Activated T-helper 17 cell treated with anti-CD3 and anti-CD28 coated beads, Interleukin-2, amount 50 U/mL, for 72 hours (primary cell): ENCODE measurements around the gene COL1A1. TPM values are rescaled to one million over a fixed set of nuclear protein-coding genes. Genes with fewer than 3 reads are reported as not detected.

Source experiments
- ATAC-seq: fragments of 150-1000 bp; cut with Tn5 transposase; replicated peaks from 2 replicates; pipeline ENCODE4 v1.10.0; 2021; ENCODE audit warnings: mild to moderate bottlenecking, moderate library complexity
- H3K27ac Mint-ChIP-seq: one replicate; pipeline ENCODE4 v1.8.0; 2022; ENCODE audit warnings: mixed read lengths
- H3K27me3 Mint-ChIP-seq: one replicate; pipeline ENCODE4 v1.8.0; 2022; ENCODE audit warnings: mixed read lengths
- H3K36me3 Mint-ChIP-seq: one replicate; pipeline ENCODE4 v1.8.0; 2022; ENCODE audit warnings: low read depth, mild to moderate bottlenecking, mixed read lengths
- H3K4me1 Mint-ChIP-seq: one replicate; pipeline ENCODE4 v1.8.0; 2022; ENCODE audit warnings: mixed read lengths
- H3K4me3 Mint-ChIP-seq: one replicate; pipeline ENCODE4 v1.8.0; 2022; ENCODE audit warnings: mild to moderate bottlenecking, mixed read lengths
- H3K9me3 Mint-ChIP-seq: one replicate; pipeline ENCODE4 v1.8.0; 2022; ENCODE audit warnings: mixed read lengths
- total RNA-seq, 2 donors: library from RNA; stranded (reverse); gene quantifications; one replicate each; pipeline ENCODE4 v1.2.3, GENCODE V29; 2022

Gene COL1A1
- total RNA-seq, 2 donors from 2014 or later = 0.37 to 1.9 TPM

GRCh38 chr17:50155115-50155819, 46.2 kb downstream of the COL1A1 start:
- Mint-ChIP-seq H3K4me3 (no peak overlapping the region), H3K27ac (no peak overlapping the region), H3K4me1 (peaks cover 8% of the 10 kb centered on the region), H3K9me3 (no peaks in the 10 kb centered on the region), H3K27me3 (no peaks in the 10 kb centered on the region), H3K36me3 (peaks cover 12% of the 10 kb centered on the region)
- ATAC-seq = no peak

- H3K9me3 Mint-ChIP-seq = no peaks in the 10 kb centered on the region
- peaks cover 8% of the 10 kb centered on the region for H3K4me1 Mint-ChIP-seq
- no peak overlapping the region for H3K27ac Mint-ChIP-seq
These were observed 46.8 kb downstream of the COL1A1 start for GRCh38 chr17:50154604-50155003.

GRCh38 chr17:50153650-50154575, 47.5 kb downstream of the COL1A1 start:
- no peaks in the 10 kb centered on the region for H3K9me3 Mint-ChIP-seq
- H3K27ac Mint-ChIP-seq = no peak overlapping the region
- peaks cover 8% of the 10 kb centered on the region for H3K4me1 Mint-ChIP-seq
- no peak for ATAC-seq
- no peaks in the 10 kb centered on the region for H3K27me3 Mint-ChIP-seq
- H3K36me3 Mint-ChIP-seq = peaks cover 17% of the 10 kb centered on the region
- H3K4me3 Mint-ChIP-seq = no peak overlapping the region

More at GRCh38 chr17:50154604-50155003, 46.8 kb downstream of the COL1A1 start:
- no peaks in the 10 kb centered on the region for H3K27me3 Mint-ChIP-seq
- H3K36me3 Mint-ChIP-seq = peaks cover 12% of the 10 kb centered on the region
- no peak overlapping the region for H3K4me3 Mint-ChIP-seq
- ATAC-seq = no peak

- Mint-ChIP-seq H3K27me3 (no peaks in the 10 kb centered on the region), H3K4me3 (peak overlapping the region; percentile 81), H3K4me1 (peaks cover under 1% of the 10 kb centered on the region), H3K9me3 (no peaks in the 10 kb centered on the region), H3K36me3 (peaks cover 29% of the 10 kb centered on the region), H3K27ac (no peak overlapping the region)
- no peak for ATAC-seq
These were observed 48.7 kb downstream of the COL1A1 start for GRCh38 chr17:50152736-50153135.

GRCh38 chr17:50151937-50152547, 49.4 kb downstream of the COL1A1 start:
- peak overlapping the region; percentile 87 for H3K27ac Mint-ChIP-seq
- H3K4me1 Mint-ChIP-seq = peaks cover 3% of the 10 kb centered on the region
- no peaks in the 10 kb centered on the region for H3K27me3 Mint-ChIP-seq
- H3K36me3 Mint-ChIP-seq = peaks cover 36% of the 10 kb centered on the region
- H3K9me3 Mint-ChIP-seq = no peaks in the 10 kb centered on the region
- no peak for ATAC-seq
- H3K4me3 Mint-ChIP-seq = peak overlapping the region; percentile 81

GRCh38 chr17:50151041-50151936, 50.1 kb downstream of the COL1A1 start:
- peaks cover 10% of the 10 kb centered on the region for H3K4me1 Mint-ChIP-seq
- H3K9me3 Mint-ChIP-seq = no peaks in the 10 kb centered on the region
- H3K27ac Mint-ChIP-seq = peak overlapping the region; percentile 87

GRCh38 chr17:50150354-50151040, 50.9 kb downstream of the COL1A1 start, which contains the start of gene PPP1R9B:
Gene PPP1R9B (minus strand): TSS chr17:50150677. CDS start chr17:50150513, 164 bp downstream.
- peak within 1 kb of the TSS; percentile 98 for H3K4me3 Mint-ChIP-seq
- no peaks in the 10 kb centered on the region for H3K9me3 Mint-ChIP-seq
- peak; percentile 3 for ATAC-seq
- H3K27ac Mint-ChIP-seq = peak within 1 kb of the TSS; percentile 87
- H3K27me3 Mint-ChIP-seq = no peaks in the 10 kb centered on the region
- H3K4me1 Mint-ChIP-seq = peaks cover 15% of the 10 kb centered on the region
- peaks cover 52% of the 10 kb centered on the region for H3K36me3 Mint-ChIP-seq

More at GRCh38 chr17:50151041-50151936, 50.1 kb downstream of the COL1A1 start:
- H3K4me3 Mint-ChIP-seq = peak overlapping the region; percentile 81
- no peaks in the 10 kb centered on the region for H3K27me3 Mint-ChIP-seq
- H3K36me3 Mint-ChIP-seq = peaks cover 44% of the 10 kb centered on the region
- peak; percentile 78 for ATAC-seq

- peak overlapping the region; percentile 98 for H3K4me3 Mint-ChIP-seq
These were observed 51.7 kb downstream of the COL1A1 start for GRCh38 chr17:50149417-50150353.

GRCh38 chr17:50149091-50149416, 52.4 kb downstream of the COL1A1 start:
- Mint-ChIP-seq H3K27ac (peak overlapping the region; percentile 95), H3K4me3 (peak overlapping the region; percentile 98), H3K4me1 (peaks cover 25% of the 10 kb centered on the region), H3K36me3 (peaks cover 66% of the 10 kb centered on the region), H3K9me3 (no peaks in the 10 kb centered on the region), H3K27me3 (no peaks in the 10 kb centered on the region)
- no peak for ATAC-seq

More at GRCh38 chr17:50149417-50150353, 51.7 kb downstream of the COL1A1 start:
- H3K36me3 Mint-ChIP-seq = peaks cover 60% of the 10 kb centered on the region
- H3K9me3 Mint-ChIP-seq = no peaks in the 10 kb centered on the region
- H3K4me1 Mint-ChIP-seq = peaks cover 19% of the 10 kb centered on the region
- H3K27ac Mint-ChIP-seq = peak overlapping the region; percentile 95
- no peak for ATAC-seq
- H3K27me3 Mint-ChIP-seq = no peaks in the 10 kb centered on the region

GRCh38 chr17:50148226-50149090, 53.0 kb downstream of the COL1A1 start:
- H3K27ac Mint-ChIP-seq = peak overlapping the region; percentile 95
- no peaks in the 10 kb centered on the region for H3K27me3 Mint-ChIP-seq
- peak overlapping the region; percentile 98 for H3K4me3 Mint-ChIP-seq
- ATAC-seq = peak; percentile 57
- peaks cover 27% of the 10 kb centered on the region for H3K4me1 Mint-ChIP-seq
- no peaks in the 10 kb centered on the region for H3K9me3 Mint-ChIP-seq
- peaks cover 72% of the 10 kb centered on the region for H3K36me3 Mint-ChIP-seq

GRCh38 chr17:50147841-50148225, 53.6 kb downstream of the COL1A1 start:
- no peak for ATAC-seq
- Mint-ChIP-seq H3K36me3 (peaks cover 78% of the 10 kb centered on the region), H3K27ac (peak overlapping the region; percentile 95), H3K27me3 (no peaks in the 10 kb centered on the region), H3K9me3 (no peaks in the 10 kb centered on the region), H3K4me1 (peaks cover 32% of the 10 kb centered on the region), H3K4me3 (peak overlapping the region; percentile 98)
